ENCODE data around the gene MORC1. TPM values are rescaled to one million over a fixed set of nuclear protein-coding genes. Genes with fewer than 3 reads are reported as not detected.
"Not testable (repeated sequence)": the region's sequence is repeated elsewhere in the genome, so short reads cannot be mapped to it uniquely, and the experiment has no call there.

The MORC1 gene, protein sequence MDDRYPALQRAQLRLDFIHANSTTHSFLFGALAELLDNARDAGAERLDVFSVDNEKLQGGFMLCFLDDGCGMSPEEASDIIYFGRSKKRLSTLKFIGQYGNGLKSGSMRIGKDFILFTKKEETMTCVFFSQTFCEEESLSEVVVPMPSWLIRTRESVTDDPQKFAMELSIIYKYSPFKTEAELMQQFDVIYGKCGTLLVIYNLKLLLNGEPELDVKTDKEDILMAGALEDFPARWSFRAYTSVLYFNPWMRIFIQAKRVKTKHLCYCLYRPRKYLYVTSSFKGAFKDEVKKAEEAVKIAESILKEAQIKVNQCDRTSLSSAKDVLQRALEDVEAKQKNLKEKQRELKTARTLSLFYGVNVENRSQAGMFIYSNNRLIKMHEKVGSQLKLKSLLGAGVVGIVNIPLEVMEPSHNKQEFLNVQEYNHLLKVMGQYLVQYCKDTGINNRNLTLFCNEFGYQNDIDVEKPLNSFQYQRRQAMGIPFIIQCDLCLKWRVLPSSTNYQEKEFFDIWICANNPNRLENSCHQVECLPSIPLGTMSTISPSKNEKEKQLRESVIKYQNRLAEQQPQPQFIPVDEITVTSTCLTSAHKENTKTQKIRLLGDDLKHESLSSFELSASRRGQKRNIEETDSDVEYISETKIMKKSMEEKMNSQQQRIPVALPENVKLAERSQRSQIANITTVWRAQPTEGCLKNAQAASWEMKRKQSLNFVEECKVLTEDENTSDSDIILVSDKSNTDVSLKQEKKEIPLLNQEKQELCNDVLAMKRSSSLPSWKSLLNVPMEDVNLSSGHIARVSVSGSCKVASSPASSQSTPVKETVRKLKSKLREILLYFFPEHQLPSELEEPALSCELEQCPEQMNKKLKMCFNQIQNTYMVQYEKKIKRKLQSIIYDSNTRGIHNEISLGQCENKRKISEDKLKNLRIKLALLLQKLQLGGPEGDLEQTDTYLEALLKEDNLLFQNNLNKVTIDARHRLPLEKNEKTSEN
- total RNA-seq, result under 0.01 TPM

DNA sequence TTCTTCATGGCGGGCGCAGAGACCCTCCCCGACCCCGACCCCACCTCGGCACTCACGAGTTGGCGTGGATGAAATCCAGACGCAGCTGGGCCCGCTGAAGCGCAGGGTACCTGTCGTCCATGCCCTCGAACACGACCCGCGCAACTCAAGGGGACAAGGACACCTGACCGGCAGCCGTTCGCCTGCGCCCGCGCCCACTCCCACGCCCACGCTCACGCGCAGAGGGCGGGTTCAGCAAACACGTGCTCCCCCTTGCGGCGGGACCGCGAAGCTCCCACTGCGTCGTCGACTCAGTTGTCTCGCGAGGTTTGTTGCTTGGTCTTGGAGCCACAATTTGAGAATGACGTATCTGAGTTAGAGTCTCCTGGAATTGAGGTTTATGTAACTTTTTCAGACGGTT is at the start of gene MORC1:
Gene MORC1, minus strand, starts transcription at position 196 of the 400 bp plus-strand sequence. Its CDS starts 75 bp downstream, at position 121.
- no peak for DNase-seq (ENCODE audit: low read depth in 2 of 3, low spot score in 2 of 3)

DNA sequence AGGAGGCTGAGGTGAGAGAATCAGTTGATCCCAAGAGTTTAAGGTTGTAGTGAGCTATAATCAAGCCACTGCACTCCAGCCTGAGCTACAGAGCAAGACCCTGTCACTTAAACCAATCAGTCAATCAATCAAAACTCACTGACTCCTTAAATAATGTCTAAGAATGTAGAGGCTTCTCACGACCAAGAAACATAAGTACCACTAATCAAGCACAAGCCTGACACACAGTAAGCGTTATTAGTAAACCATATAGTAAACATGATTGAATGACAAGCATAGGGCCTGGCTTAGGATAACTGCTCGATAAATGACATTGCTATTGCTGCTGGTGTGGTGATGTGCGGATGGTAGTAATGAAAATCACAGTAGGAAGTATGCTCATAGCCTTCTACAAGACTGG is 48.0 kb upstream of the MORC1 start:
- DNase-seq (ENCODE audit: low read depth in 2 of 3, low spot score in 2 of 3), result no peak

DNA sequence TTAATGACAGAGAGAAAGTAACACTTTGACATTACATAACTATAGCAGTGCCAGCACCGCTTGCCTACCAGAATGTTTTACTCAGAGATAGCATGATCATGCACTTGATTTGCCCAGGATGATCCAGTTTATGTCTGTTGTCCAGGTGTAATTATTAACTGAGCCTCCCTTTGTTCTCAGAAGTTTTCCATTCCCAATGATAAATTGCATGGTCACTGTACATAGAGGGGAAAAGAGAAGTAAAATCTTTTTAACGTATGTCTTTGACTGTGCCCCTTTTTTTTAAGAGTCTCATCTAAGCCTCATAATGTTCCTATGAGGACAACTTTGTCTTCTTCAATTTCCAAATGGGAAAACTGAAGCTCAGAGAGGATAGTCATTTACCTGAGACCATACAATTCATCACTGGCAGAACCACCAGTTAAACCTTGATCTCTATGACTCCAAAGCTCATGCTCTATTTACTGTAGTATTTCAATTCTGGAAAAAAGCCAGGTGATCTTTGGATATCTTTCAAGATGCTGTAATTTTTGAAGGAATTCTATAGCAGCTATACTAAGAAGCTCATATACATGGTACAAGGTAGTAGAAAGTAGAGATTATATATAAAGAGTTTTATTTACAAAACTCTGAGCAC is 43.7 kb upstream of the MORC1 start:
- no peak for DNase-seq (ENCODE audit: low read depth in 2 of 3, low spot score in 2 of 3)

DNA sequence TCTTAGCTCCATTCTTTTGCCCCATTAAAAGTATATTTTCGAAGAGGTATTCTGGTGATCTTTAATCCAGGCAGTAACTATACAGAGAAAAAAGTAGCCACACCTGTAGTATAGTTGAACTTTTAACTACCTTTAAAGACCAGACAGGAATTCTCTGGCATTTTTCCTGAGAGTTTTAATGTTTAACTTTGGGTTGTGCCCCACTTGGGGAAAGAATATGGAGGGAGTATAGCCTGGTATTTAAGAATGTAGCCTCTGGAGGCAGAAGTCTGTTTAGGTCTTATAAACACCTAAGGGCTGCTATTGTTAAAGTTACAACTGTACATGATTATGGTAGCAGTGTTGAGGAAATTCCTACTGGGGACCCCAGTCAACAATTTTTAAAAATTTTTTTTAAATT is 37.9 kb upstream of the MORC1 start:
- no peak for DNase-seq (ENCODE audit: low read depth in 2 of 3, low spot score in 2 of 3)

DNA sequence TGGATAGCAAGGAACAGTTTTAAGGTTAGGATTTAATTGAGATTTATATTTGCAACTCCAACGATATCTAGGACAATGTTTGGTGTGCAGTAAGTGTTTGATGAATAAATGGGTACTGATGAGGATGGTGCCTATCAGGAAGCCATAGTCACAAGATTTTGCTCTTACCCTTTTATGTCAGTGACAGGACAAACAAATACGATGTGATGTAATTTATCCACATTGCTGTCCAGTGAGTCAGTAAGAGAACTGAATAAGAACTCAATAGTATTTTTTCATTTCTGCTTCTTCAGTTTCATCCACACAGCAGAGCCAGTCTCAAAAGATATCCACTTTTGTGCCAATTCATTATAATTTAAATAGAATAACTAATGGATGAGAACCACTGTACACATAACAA is 37.0 kb upstream of the MORC1 start:
- no peak for DNase-seq (ENCODE audit: low read depth in 2 of 3, low spot score in 2 of 3)

DNA sequence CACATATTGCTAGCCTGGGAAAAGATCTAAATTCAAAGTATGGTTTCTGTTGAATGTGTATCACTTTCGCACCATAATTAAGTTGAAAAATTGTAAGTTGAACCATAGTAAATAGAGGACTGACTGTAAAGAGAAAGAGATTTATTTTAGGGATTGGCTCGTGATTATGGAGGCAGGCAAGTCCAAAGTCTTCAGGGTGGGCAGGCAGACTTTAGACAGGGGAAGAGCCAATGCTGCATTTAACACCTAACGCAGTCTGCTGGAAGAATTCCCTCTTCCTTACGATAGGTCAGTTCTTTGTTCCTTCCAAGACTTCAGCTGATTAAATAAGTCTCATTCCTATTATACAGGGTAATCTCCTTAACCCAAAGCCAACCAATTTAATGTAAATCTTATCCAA is 34.4 kb upstream of the MORC1 start:
- DNase-seq (ENCODE audit: low read depth in 2 of 3, low spot score in 2 of 3), result no peak

DNA sequence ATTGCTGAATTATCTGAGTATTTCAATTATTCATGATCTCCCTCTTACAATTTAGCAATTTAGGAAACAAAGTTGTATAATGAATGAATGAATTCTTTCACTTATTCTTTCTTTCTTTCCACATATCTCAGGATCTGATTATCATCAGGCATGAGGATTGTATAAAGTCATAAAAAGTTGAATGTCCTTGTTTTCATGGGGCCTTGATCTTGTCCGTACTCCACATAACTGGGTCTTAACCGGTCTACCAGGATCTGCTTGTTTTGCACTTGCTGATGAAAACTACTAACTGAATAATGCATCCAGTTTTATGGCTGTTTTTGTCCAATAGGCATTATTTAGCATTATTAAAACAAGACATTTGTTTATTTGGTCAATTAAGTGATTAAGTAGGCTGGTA is 31.1 kb upstream of the MORC1 start:
- DNase-seq (ENCODE audit: low read depth in 2 of 3, low spot score in 2 of 3), result no peak

DNA sequence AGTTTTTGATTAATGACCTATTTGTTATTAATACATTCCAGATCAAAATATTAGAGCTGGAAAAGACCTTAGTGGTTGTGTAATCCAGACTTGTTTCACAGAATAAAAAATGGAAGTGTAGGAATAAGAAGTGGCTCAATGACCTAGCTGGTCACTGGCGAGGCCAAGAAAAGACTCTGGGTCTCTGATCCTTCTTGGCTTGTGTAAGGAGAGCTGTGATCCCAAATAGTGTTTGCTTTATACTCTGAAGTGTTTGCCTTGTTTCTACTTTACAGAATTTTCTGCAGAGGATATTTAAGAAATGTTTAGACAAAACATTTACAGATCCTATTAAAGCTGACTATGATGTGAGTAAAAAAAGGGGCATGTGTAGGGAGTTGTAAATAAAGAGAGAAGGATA is 25.7 kb upstream of the MORC1 start:
- DNase-seq (ENCODE audit: low read depth in 2 of 3, low spot score in 2 of 3), result no peak

DNA sequence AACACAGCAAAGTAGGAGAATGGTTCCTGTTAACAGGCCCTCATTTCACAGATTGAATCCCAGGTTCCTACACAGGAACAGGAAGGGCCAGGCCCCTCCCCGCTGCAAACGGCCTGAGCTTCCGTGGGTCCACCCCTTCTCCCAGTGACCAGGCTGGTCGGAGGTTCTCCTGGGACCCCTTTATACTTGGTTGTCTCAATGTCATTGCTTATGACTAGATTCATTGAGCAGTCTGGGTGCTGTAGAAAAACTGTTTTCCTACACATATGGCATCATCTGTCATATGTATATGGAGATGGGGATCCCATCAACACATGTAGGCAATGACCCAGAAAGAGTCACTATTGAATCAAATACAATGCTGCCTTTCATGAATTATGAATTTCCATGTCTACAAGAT is 22.4 kb upstream of the MORC1 start:
- DNase-seq (ENCODE audit: low read depth in 2 of 3, low spot score in 2 of 3), result no peak

DNA sequence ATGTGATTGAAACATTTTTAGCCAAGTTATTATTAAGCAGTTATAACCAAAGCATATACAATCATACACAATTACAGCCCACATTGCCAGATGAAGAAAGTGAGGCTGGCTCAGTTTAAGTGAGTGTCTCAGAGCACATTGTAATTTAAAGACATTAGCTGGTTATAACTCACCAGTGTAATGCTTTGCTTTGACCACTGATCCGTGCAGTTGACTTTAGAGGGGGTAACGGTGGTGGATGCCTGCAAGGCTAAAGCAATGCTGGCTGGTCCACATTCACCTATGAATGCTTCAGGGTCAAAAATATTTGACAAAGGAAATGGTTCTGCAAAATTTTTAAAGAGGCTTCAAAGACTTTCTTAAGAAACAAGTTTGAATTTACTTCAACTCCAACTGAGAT is 19.8 kb upstream of the MORC1 start:
- DNase-seq (ENCODE audit: low read depth in 2 of 3, low spot score in 2 of 3), result no peak

DNA sequence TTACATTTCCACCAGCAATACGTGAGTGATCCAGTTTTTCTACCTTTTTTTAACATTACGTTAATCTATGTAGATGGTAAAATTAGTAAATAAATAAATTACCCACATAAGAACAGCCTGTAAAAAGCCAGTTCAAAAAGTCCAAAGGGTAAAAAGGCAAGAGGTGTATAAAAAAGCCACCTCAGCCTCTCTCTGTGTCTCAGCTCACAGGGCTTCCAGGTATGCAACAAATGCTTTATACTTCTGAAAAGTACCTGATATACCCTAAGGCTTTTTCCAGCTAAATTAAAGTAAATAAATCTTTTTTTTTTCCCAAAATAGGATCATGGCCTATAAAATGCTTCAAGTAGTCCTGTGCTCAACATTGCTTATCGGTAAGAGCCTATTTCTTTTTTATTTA is 18.6 kb upstream of the MORC1 start, which contains the start of gene C3orf85:
Gene C3orf85, plus strand, starts transcription at position 197 of the 400 bp plus-strand sequence. Its CDS starts 129 bp downstream, at position 326.
- DNase-seq (ENCODE audit: low read depth in 2 of 3, low spot score in 2 of 3), result no peak

DNA sequence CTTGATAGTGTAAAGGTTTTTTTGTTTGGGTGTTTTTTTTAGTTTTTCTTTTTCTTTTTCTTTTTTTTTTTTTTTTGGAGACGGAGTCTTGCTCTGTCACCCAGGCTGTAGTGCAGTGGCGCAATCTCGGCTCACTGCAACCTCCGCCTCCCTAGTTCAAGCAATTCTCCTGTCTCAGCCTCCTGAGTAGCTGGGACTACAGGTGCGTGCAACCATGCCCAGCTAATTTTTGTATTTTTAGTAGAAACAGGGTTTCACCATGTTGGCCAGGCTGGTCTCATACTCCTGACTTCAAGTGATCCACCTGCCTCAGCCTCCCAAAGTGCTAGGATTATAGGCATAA is 15.5 kb upstream of the MORC1 start:
- DNase-seq (ENCODE audit: low read depth in 2 of 3, low spot score in 2 of 3), result not testable (repeated sequence)

DNA sequence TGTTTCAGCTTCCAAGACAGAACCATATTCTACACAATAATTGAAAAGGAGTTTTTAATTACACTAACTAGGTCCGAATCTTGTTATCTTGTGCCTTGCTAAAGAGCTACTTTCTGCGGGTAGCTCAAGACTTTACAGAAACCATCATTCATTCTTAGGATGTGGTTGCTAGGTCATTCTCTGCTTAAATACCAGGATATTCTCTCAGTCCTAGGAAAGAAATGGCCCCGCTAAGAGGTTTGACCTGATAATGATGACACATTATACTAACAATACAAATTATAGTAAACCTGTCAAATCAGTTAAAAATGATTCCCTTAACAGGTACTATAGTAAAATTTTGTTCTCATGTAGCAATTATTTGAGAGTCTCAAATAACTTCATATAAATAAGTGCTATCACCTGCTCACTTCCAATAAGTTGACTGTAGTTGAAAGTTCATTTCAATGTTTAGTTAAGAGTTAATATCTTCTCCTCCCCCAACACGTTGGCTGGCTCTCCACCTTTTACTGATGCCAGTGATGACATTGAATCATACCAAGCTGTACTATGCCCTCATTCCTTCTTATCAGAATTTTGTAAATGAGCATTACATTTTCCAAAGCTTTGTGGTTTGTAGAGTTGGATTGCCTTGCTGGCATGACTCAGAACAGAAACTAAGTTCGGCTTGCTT is 15.0 kb upstream of the MORC1 start:
- no peak for DNase-seq (ENCODE audit: low read depth in 2 of 3, low spot score in 2 of 3)

DNA sequence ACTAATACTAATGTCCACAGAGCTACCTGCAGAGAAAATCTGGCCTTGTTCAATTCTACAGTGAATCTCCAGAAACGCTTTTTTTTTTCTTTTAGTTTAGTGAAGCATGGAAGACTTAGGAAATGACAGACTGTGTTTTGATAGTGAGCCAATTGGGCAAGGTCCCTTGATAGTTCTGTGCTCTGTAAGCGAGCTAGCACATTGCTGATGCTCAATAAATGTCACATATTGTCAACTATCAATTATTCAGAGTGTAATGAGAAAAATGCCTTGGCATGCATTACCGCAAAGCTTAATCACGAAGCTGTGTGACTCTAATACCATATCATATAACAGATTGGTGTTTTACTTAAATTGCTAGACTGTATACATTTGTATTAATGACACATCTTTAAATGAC is 13.3 kb upstream of the MORC1 start:
- DNase-seq (ENCODE audit: low read depth in 2 of 3, low spot score in 2 of 3), result no peak

DNA sequence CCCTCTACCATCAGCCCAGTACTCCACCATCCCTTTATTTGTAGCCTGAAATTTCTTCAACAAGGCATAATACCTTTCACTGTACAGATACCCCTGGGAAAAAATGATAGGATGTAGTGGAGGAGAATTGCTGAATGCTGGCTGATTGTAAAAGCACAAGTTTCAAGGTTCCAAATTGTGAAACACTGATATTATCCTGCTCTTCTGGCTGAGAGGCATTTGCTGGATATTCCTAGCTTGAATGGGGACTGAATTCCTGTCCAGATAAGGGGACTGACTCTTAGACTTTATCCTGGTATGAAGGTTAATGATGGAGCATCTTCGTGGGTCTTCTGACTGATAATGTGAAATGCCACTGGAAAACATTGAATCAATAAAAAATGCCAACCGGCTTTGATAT is 9.6 kb upstream of the MORC1 start:
- no peak for DNase-seq (ENCODE audit: low read depth in 2 of 3, low spot score in 2 of 3)

DNA sequence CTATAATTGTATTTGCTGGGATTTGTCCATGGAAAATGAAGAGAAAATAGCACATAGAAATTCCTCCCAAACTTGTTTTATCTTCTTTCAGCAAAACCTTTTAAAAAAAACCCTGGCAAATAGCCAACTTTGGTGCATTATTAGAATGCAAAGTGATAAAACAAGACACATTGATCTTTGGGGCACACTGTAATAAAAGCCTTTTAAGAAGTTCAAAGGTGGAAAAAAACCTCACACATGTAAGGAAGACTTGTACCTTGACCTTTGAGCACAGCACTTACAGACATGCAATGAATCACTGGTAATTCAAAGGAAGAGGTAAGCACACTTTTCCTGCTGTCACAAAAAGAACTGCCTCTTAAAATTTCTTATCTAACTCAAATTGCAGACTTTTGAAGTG is 8.0 kb upstream of the MORC1 start:
- DNase-seq (ENCODE audit: low read depth in 2 of 3, low spot score in 2 of 3), result no peak

DNA sequence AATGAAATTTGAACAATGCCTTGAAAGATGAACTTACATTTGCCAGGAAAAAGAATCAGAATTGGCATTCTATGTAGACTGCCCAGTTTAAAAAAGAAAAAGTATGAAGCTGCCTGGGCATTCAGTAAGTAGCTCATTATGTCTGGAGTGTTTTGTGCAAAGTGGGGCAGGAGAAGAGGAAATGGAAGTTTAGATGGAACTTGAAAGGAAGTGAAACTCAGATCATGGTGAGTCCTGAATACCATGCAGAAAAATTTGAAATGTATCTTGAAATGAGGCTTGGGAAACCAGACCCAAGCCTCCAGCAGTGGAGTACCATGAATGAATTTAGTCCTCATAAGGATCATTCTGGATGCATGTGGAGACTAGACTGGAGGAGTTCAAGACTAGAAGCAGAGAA is 4.8 kb upstream of the MORC1 start:
- DNase-seq (ENCODE audit: low read depth in 2 of 3, low spot score in 2 of 3), result no peak

DNA sequence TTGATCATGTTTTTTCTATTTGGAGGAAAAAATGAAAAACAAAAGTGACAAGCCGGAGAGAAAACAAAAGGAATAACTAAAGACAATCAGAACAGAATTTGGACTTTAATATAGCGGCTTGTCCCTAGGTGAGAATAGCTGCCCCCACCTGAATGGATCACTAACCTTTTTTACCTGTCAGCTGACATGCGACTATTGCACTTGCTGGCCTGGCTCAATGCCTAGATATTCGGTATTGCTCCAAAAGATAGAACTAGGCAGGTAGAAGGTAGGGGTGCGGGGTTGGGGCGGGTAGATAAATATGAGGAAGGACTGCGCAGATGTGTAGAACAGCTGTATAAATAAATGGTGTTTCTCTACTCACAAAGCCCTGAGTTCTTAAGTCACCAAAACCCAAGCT is 650 bp upstream of the MORC1 start:
- DNase-seq (ENCODE audit: low read depth in 2 of 3, low spot score in 2 of 3), result no peak

DNA sequence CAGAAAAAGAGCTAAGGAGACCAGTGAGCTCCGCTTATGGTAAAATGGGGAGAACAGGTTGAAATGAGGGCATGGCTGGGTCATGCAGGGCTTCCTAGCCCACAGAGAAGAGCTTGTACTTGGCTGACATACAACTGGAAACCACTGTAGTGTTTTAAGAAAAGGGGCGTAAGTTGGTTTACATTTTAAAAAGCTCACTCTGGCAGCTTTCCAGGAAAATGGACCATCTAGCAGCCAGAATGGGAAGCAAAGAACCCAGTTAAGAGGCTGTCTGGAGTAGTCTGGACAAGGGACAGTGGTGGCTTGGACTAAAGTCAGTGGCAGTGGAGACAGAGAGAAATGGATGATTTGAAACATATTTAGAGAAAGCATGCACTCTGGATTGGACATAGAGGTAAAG is 1.9 kb downstream of the MORC1 start:
- no peak for DNase-seq (ENCODE audit: low read depth in 2 of 3, low spot score in 2 of 3)

DNA sequence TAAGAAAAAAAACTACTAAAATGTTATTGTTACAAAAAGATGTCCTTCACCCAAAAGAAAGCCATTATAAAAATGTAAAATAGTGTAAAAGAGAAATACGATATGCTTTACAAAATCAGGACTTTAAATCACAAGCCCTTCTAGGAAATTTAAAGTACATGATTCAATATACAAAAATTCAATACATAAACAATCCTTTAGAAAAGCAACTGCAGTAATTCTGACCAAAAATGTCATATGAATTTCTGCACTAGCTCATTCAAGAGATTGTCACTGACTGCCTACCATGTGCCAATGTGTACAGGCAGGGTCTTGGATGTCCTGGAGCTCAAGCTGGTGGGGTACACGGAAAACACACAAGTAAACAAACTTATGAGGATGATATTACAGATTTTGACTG is 2.5 kb downstream of the MORC1 start:
- no peak for DNase-seq (ENCODE audit: low read depth in 2 of 3, low spot score in 2 of 3)

DNA sequence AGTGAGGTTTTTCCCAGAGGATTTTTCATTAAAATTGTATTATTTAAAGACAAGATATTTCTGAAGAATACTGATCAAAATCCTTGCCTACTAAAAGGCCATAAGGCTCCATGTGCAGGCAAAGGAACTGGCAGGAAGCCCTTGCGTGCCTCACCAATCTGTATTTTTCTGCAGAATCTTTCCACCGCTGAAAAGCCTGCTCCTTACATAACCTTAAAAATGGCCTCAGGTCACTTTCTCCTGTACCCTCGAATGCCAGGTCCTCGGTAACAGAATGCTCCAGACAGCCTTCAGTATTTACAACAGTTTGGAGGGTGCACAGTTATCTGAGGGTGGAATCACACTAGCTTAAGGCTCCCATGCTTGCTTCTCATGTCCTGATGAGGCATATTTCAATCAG is 3.2 kb downstream of the MORC1 start:
- no peak for DNase-seq (ENCODE audit: low read depth in 2 of 3, low spot score in 2 of 3)
